ENCODE data around the gene METTL24. TPM values are rescaled to one million over a fixed set of nuclear protein-coding genes. Genes with fewer than 3 reads are reported as not detected.

Gene METTL24
- total and polyA plus RNA-seq, 10 of the 15 experiments (the other 5 are each of a cell fraction or from before 2014, with no cell fraction given) = 0.20 TPM; not detected in 9

DNA sequence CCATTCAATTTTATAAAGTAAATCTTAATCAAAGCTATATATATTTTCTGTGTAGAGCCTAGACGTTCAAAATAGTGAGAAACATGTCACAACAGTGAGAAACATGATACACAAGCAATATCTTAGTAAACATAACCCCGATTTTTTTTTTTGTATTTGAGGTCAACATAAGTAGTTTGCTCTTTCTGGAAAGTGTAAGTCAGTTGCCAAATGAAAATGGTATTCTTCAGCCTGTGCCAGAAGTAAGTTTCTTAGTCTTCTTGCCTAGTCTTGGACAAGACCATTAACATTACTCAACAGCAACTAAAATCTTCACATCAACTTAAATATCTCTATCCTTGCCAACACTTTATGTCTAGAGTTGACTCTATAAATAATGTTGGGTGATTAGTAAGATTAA is 59.7 kb downstream of the METTL24 start:
- FAIRE-seq (no peak), ATAC-seq (no peak), DNase-seq (ENCODE audit: low read depth, low spot score) (no peak)
- no peaks in the 10 kb centered on the region for H3K79me2 ChIP-seq (ENCODE audit: control insufficient read depth, insufficient read depth, low read length)
- no TSS peak for BruUV-seq (replicated peaks)
- ChIA-PET RAD21 (ENCODE audit: unreplicated experiment) (no interaction called here), SMC1A (ENCODE audit: uncharacterized antibody, unreplicated experiment) (interaction anchor here (0.7 kb wide), 1 partner anchor 207 kb away, joined by 3 read pairs; no protein-coding TSS in a partner anchor), POLR2A (no interaction called here), CTCF (interaction anchor here (1.4 kb wide), 1 partner anchor 9 kb away, joined by 3 read pairs; no protein-coding TSS in a partner anchor)
- intact Hi-C loops (cut with micrococcal nuclease; ENCODE audit: unreplicated experiment) (no loop called here), in situ Hi-C loops (cut with MboI) (no loop called here)
- H3K4me3 ChIP-seq = no peak overlapping the region
- H3K4me1 ChIP-seq (ENCODE audit: control insufficient read depth, insufficient read depth, low read length) = no peaks in the 10 kb centered on the region
- no peak overlapping the region for H3K27ac ChIP-seq (ENCODE audit: control insufficient read depth, insufficient read depth)
- H3K27me3 ChIP-seq (replicated peaks in 1 of 2; ENCODE audit: control insufficient read depth in 2 of 2, insufficient read depth in 2 of 2, low read length in 1 of 2) = no peaks in the 10 kb centered on the region; a peak in 1 of 4 replicates
- H3K9ac ChIP-seq (ENCODE audit: control insufficient read depth, insufficient read depth, low read length) = no peak overlapping the region
- no peaks in the 10 kb centered on the region for H3K9me3 ChIP-seq (replicated peaks; ENCODE audit: control insufficient read depth, insufficient read depth, low read length)
- H2AFZ ChIP-seq (ENCODE audit: control insufficient read depth, low read depth, low read length) = no peak overlapping the region
- WGBS (ENCODE audit: insufficient coverage, insufficient replicate concordance, low lambda C conversion rate, missing lambda C conversion rate) = 0% methylated on average over 2 of the region's 2 CpGs
- no peaks in the 10 kb centered on the region for H3K36me3 ChIP-seq (ENCODE audit: control insufficient read depth in 2 of 2, insufficient read depth in 2 of 2, low read length in 1 of 2)
- H4K20me1 ChIP-seq (ENCODE audit: control insufficient read depth, insufficient read depth) = no peaks in the 10 kb centered on the region
- H3K4me2 ChIP-seq (ENCODE audit: control insufficient read depth, insufficient read depth) = no peak overlapping the region
- TF ChIP-seq, protein P1, sequence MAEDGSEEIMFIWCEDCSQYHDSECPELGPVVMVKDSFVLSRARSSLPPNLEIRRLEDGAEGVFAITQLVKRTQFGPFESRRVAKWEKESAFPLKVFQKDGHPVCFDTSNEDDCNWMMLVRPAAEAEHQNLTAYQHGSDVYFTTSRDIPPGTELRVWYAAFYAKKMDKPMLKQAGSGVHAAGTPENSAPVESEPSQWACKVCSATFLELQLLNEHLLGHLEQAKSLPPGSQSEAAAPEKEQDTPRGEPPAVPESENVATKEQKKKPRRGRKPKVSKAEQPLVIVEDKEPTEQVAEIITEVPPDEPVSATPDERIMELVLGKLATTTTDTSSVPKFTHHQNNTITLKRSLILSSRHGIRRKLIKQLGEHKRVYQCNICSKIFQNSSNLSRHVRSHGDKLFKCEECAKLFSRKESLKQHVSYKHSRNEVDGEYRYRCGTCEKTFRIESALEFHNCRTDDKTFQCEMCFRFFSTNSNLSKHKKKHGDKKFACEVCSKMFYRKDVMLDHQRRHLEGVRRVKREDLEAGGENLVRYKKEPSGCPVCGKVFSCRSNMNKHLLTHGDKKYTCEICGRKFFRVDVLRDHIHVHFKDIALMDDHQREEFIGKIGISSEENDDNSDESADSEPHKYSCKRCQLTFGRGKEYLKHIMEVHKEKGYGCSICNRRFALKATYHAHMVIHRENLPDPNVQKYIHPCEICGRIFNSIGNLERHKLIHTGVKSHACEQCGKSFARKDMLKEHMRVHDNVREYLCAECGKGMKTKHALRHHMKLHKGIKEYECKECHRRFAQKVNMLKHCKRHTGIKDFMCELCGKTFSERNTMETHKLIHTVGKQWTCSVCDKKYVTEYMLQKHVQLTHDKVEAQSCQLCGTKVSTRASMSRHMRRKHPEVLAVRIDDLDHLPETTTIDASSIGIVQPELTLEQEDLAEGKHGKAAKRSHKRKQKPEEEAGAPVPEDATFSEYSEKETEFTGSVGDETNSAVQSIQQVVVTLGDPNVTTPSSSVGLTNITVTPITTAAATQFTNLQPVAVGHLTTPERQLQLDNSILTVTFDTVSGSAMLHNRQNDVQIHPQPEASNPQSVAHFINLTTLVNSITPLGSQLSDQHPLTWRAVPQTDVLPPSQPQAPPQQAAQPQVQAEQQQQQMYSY (CRISPR knock-in tag; IDR thresholded peaks at IDR 0.05) = no peak
- TF ChIP-seq YBX1 (IDR thresholded peaks at IDR 0.05) = no peak
- TF ChIP-seq BRCA1 (IDR thresholded peaks at IDR 0.05; ENCODE audit: low read depth, low read length) = no peak
- no peak for TF ChIP-seq ZNF274 (IDR thresholded peaks at IDR 0.05; ENCODE audit: insufficient read depth, insufficient read length)
- TF ChIP-seq NFXL1 (IDR thresholded peaks at IDR 0.05; ENCODE audit: borderline replicate concordance) = no peak
- TF ChIP-seq TCF7 (IDR thresholded peaks at IDR 0.05; ENCODE audit: borderline replicate concordance) = no peak
- no peak for TF ChIP-seq EZH2 (IDR thresholded peaks at IDR 0.05; ENCODE audit: borderline replicate concordance, control insufficient read depth, low read depth, low read length)
- TF ChIP-seq CBFB (IDR thresholded peaks at IDR 0.05; ENCODE audit: low read depth) = no peak
- TF ChIP-seq, protein P2, sequence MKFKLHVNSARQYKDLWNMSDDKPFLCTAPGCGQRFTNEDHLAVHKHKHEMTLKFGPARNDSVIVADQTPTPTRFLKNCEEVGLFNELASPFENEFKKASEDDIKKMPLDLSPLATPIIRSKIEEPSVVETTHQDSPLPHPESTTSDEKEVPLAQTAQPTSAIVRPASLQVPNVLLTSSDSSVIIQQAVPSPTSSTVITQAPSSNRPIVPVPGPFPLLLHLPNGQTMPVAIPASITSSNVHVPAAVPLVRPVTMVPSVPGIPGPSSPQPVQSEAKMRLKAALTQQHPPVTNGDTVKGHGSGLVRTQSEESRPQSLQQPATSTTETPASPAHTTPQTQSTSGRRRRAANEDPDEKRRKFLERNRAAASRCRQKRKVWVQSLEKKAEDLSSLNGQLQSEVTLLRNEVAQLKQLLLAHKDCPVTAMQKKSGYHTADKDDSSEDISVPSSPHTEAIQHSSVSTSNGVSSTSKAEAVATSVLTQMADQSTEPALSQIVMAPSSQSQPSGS (IDR thresholded peaks at IDR 0.05; ENCODE audit: low read length) = no peak
- no peak for TF ChIP-seq NR2C1 (IDR thresholded peaks at IDR 0.05)
- TF ChIP-seq WRNIP1 (IDR thresholded peaks at IDR 0.05; ENCODE audit: borderline replicate concordance, low read depth, low read length) = no peak
- TF ChIP-seq, protein P3, sequence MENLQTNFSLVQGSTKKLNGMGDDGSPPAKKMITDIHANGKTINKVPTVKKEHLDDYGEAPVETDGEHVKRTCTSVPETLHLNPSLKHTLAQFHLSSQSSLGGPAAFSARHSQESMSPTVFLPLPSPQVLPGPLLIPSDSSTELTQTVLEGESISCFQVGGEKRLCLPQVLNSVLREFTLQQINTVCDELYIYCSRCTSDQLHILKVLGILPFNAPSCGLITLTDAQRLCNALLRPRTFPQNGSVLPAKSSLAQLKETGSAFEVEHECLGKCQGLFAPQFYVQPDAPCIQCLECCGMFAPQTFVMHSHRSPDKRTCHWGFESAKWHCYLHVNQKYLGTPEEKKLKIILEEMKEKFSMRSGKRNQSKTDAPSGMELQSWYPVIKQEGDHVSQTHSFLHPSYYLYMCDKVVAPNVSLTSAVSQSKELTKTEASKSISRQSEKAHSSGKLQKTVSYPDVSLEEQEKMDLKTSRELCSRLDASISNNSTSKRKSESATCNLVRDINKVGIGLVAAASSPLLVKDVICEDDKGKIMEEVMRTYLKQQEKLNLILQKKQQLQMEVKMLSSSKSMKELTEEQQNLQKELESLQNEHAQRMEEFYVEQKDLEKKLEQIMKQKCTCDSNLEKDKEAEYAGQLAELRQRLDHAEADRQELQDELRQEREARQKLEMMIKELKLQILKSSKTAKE (IDR thresholded peaks at IDR 0.05; ENCODE audit: low read depth, poor library complexity, severe bottlenecking) = no peak
- TF ChIP-seq, protein P4, sequence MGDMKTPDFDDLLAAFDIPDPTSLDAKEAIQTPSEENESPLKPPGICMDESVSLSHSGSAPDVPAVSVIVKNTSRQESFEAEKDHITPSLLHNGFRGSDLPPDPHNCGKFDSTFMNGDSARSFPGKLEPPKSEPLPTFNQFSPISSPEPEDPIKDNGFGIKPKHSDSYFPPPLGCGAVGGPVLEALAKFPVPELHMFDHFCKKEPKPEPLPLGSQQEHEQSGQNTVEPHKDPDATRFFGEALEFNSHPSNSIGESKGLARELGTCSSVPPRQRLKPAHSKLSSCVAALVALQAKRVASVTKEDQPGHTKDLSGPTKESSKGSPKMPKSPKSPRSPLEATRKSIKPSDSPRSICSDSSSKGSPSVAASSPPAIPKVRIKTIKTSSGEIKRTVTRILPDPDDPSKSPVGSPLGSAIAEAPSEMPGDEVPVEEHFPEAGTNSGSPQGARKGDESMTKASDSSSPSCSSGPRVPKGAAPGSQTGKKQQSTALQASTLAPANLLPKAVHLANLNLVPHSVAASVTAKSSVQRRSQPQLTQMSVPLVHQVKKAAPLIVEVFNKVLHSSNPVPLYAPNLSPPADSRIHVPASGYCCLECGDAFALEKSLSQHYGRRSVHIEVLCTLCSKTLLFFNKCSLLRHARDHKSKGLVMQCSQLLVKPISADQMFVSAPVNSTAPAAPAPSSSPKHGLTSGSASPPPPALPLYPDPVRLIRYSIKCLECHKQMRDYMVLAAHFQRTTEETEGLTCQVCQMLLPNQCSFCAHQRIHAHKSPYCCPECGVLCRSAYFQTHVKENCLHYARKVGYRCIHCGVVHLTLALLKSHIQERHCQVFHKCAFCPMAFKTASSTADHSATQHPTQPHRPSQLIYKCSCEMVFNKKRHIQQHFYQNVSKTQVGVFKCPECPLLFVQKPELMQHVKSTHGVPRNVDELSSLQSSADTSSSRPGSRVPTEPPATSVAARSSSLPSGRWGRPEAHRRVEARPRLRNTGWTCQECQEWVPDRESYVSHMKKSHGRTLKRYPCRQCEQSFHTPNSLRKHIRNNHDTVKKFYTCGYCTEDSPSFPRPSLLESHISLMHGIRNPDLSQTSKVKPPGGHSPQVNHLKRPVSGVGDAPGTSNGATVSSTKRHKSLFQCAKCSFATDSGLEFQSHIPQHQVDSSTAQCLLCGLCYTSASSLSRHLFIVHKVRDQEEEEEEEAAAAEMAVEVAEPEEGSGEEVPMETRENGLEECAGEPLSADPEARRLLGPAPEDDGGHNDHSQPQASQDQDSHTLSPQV (IDR thresholded peaks at IDR 0.05) = no peak
- TF ChIP-seq CREM (IDR thresholded peaks at IDR 0.05; ENCODE audit: low read depth) = no peak

All from GM12878 (cell line).